H1 (cell line): ENCODE results near the gene STX12. TPM values are rescaled to one million over a fixed set of nuclear protein-coding genes. Genes with fewer than 3 reads are reported as not detected.

ENCODE experiments used
- ATF3 ChIP-seq: IDR thresholded peaks from 2 replicates; pipeline ENCODE4 v1.6.1; 2011; ENCODE audit warnings: low read depth, mild to moderate bottlenecking, low read length; ENCODE audit not compliant: insufficient read depth
- CBX8 ChIP-seq: fragments of 300-800, 300-1000 bp; sonication (generic); IDR thresholded peaks from 2 replicates; pipeline ENCODE4 v1.7.1; 2016; ENCODE audit warnings: low read depth, low read length, borderline replicate concordance
- CHD7 ChIP-seq: fragments of 300-600 bp; sonication (generic); IDR thresholded peaks from 2 replicates; pipeline ENCODE4 v1.7.1; 2012; ENCODE audit warnings: low read length, moderate library complexity, mild to moderate bottlenecking, inconsistent platforms; ENCODE audit not compliant: insufficient replicate concordance
- E2F6 ChIP-seq: IDR thresholded peaks from 2 replicates; pipeline ENCODE4 v1.6.1; 2012; ENCODE audit warnings: inconsistent platforms
- POU5F1 ChIP-seq: IDR thresholded peaks from 2 replicates; pipeline ENCODE4 v1.6.1; 2011; ENCODE audit warnings: low read depth, mild to moderate bottlenecking, low read length, moderate library complexity
- RAD21 ChIP-seq, 2 experiments: IDR thresholded peaks in 1 of 2; conservative IDR thresholded peaks in 1 of 2; 2 replicates each; pipeline ENCODE4 v1.6.1; 2011; ENCODE audit warnings: low read depth in 2 of 2, low read length in 2 of 2, improper control_type of control experiment in 1 of 2, inconsistent platforms in 1 of 2, mild to moderate bottlenecking in 1 of 2, moderate library complexity in 1 of 2
- TEAD4 ChIP-seq: IDR thresholded peaks from 2 replicates; pipeline ENCODE4 v1.6.1; 2012; ENCODE audit warnings: low read depth, low read length, inconsistent platforms, mixed read lengths
- polyA plus RNA-seq, 7 experiments: library from polyadenylated mRNA; depleted of rRNA in 3 of 7; stranded (reverse) in 5 of 7; unstranded in 2 of 7; fragments of >200 nt in 5 of 7; fragments of 200-250 nt in 2 of 7; gene quantifications; 1 replicate in 5 of 7; 2 replicates in 1 of 7; 4 replicates in 1 of 7; pipeline versions ENCODE4 v1.2.1 to v1.2.3, GENCODE V29; 2011 to 2013; ENCODE audit warnings: missing spikeins in 2 of 7, mixed read lengths in 2 of 7
- total RNA-seq: library from RNA; stranded (reverse); fragmentation: NEBNext Ultra II Directional; extraction: Animal tissue kit (Norgen Biotek cat#: 25700); gene quantifications from 2 replicates; pipeline ENCODE4 v1.2.1, GENCODE V29; 2021

The STX12 gene
- total and polyA plus RNA-seq, 2 of the 8 experiments (the other 6 are each of a cell fraction or from before 2014, with no cell fraction given) = 3.7 to 11.0 TPM

- TF ChIP-seq ATF3 (no peak), TEAD4 (no peak), E2F6 (no peak), POU5F1 (no peak), CHD7 (no peak), RAD21 (IDR thresholded peaks at IDR 0.05 in 1 of 2, conservative IDR thresholded peaks at IDR 0.05 in 1 of 2; ENCODE audit: low read depth in 2 of 2, low read length in 2 of 2) (no peak), CBX8 (no peak)
These were observed 38.9 kb downstream of the STX12 start (continued) for GRCh38 chr1:27811741-27812500.
